ENCODE measurements around the gene VEZF1.
A peak's percentile ranks its signal among the peaks of the same experiment; 100 is the strongest.

The VEZF1 gene

DNA sequence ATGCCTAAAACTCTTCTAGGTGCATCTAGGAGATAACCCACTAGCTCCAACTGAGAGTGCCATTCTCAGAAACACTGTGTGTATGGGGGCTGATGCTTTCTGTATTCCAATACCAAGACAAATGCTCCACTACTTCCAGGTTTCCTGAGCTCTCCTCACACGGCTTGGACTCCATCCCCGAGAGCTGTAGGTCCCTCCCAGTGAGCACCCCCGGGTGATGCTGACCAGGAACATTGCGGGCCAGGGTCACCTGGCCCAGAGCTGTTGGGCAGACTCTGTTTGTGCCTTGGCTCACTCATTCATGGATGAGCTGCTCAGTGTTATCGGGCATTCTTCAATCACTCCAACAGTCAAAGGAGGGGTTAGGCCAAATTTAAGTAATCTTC lies 39.9 kb downstream of the VEZF1 start:
- TF ChIP-seq, protein P1, sequence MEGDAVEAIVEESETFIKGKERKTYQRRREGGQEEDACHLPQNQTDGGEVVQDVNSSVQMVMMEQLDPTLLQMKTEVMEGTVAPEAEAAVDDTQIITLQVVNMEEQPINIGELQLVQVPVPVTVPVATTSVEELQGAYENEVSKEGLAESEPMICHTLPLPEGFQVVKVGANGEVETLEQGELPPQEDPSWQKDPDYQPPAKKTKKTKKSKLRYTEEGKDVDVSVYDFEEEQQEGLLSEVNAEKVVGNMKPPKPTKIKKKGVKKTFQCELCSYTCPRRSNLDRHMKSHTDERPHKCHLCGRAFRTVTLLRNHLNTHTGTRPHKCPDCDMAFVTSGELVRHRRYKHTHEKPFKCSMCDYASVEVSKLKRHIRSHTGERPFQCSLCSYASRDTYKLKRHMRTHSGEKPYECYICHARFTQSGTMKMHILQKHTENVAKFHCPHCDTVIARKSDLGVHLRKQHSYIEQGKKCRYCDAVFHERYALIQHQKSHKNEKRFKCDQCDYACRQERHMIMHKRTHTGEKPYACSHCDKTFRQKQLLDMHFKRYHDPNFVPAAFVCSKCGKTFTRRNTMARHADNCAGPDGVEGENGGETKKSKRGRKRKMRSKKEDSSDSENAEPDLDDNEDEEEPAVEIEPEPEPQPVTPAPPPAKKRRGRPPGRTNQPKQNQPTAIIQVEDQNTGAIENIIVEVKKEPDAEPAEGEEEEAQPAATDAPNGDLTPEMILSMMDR (IDR thresholded peaks at IDR 0.05; ENCODE audit: low read length, missing control alignments) = no peak
- no peak for DNase-seq (ENCODE audit: low read depth)
- no peak overlapping the region for H3K4me3 ChIP-seq (replicated peaks; ENCODE audit: low read depth, low read length)

DNA sequence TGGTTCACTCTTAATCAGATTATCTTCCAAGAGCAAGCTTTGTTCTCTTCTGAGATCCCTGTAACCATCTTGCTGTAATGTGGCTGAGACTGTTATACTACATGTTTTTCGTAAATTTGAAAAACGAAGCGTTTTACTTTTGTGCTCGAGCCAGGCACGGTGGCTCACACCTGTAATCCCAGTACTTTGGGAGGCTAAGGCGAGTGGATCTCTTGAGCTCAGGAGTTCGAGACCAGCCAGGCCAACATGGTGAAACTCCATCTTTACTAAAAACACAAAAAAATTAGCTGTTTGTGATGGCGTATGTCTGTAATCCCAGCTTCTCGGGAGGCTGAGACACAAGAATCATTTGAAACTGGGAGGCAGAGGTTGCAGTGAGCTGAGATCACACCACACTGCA lies 40.7 kb downstream of the VEZF1 start:
- DNase-seq (ENCODE audit: low read depth) = no peak
- TF ChIP-seq, protein P1 (IDR thresholded peaks at IDR 0.05; ENCODE audit: low read length, missing control alignments) = no peak
- H3K4me3 ChIP-seq (replicated peaks; ENCODE audit: low read depth, low read length) = peak overlapping the region; percentile 45

DNA sequence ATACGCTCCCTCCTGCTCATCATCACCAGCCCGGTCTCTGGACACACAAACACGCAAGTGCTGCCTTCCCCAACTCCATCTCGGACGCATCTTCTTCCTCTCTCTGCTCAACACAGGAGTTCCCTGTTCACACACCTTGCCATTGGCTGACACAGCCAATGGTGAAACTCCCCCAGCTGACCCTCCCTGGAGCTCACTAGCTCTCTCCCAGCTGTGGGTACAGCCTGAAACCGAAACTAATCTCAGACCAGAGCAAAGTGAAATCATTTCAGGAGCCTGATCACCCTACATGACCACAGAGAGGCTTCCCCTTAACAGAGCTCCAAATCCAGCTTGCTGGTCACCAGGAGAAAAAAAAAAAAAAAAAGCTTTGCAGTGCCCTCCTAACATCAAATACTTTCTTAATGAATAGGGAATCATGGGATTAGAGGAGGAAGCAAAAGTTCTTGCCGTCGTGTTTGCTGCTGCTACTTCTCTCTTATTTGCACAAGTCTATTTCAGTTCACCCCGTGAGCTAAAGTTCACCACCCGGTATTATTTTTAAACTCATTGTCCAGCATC lies 41.2 kb downstream of the VEZF1 start:
- H3K4me3 ChIP-seq (replicated peaks; ENCODE audit: low read depth, low read length) = peak overlapping the region; percentile 45
- peak; percentile 62 for DNase-seq (ENCODE audit: low read depth)
- TF ChIP-seq, protein P1 (IDR thresholded peaks at IDR 0.05; ENCODE audit: low read length, missing control alignments) = no peak

DNA sequence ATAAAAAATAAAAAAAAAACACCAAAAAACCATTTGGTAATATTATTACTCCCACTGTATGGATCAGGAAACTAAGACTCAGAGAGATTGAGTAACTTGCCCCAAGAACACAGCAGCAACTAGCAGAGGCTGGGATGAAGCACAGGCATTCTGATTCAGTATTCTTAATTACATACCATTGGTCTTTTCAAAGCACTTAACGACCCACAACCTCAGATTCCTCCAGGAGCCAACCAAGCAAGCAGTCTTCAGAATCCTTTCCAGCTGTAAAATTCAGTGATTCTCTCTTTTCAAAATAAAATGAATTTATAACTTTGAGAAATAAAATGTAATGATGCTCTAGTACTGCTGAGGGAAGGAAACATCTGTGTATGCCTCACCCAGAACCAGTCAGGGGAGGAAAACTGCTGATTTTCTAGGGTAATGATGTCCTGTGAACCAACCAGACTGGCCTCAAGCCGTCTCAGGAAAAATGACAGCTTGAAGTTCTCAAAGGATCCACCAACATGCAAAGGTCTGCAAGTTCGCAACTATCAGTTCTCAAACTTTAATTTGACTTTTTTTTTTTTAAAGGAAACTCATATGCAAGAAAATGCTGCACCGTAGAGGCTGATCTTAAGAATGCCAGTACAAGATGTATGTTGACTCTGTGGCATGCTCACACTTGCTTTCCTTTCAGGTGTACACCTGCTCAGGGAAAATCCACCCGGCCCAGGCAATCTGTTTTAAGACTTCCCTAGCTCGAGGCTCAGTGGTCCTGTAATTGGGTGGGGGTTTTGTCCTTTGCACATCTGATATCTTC lies 41.9 kb downstream of the VEZF1 start:
- peak overlapping the region; percentile 45 for H3K4me3 ChIP-seq (replicated peaks; ENCODE audit: low read depth, low read length)
- TF ChIP-seq, protein P1 (IDR thresholded peaks at IDR 0.05; ENCODE audit: low read length, missing control alignments) = no peak
- DNase-seq (ENCODE audit: low read depth) = no peak

DNA sequence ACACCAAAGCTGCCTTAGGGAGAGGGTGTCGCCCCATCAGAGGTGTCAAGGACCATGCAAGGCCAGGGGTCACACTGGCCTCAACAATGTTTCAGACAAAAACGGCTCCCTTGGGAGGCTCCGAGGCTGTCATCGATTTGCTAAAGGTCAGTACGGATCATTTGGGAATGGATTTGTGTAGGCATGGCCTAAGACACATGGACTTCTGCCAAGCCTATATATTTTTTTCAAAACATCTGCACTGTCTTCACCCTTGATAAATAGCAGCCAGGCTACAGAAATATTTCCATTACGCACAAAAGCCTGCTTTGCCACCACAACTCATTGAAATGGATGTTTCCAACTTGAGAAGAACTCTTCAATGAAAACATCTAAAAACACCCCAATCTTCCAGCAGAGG lies 43.1 kb downstream of the VEZF1 start:
- no peak overlapping the region for H3K4me3 ChIP-seq (replicated peaks; ENCODE audit: low read depth, low read length)
- peak; percentile 16 for DNase-seq (ENCODE audit: low read depth)
- TF ChIP-seq, protein P1 (IDR thresholded peaks at IDR 0.05; ENCODE audit: low read length, missing control alignments) = no peak

DNA sequence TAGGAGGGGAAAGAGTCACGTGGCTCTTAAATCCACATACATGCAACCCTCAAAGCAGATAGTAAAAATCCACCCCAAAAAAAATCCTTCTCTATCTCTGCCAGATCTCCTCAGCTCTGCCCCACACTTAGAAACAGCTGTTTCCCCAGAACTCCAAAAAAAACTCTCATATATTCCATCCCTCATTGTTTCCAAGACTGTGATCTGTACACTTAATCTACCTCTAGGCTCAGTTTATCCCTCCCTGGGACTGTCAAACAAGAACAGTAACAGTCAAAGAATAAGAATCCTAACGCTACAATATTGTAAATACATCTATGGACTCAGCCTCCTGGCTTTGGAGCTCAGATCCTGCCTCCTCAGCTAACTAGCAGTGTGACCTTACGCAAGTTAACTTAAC lies 44.4 kb downstream of the VEZF1 start:
- H3K4me3 ChIP-seq (replicated peaks; ENCODE audit: low read depth, low read length) = no peak overlapping the region
- TF ChIP-seq, protein P1 (IDR thresholded peaks at IDR 0.05; ENCODE audit: low read length, missing control alignments) = no peak
- DNase-seq (ENCODE audit: low read depth) = no peak

DNA sequence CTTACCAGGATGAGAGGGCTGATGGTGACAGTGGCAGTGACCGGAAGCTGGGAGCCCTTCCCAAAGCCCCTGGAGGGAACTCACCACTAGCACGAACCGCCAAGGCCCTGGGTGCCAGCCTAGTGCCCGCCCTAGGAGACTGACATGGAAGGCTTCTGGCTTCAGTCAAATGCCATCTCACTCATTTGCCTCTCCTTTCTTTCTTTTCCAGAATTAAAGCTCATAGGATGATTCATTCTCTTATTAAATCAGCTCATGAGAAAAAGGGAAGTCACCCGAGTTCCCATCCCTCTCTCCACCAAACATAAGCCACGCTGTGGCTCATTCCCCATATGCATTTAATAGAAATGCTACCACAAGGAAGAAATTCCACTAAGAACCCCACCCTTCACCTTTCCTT lies 44.9 kb downstream of the VEZF1 start:
- no peak for DNase-seq (ENCODE audit: low read depth)

More for the DNA sequence above, 44.9 kb downstream of the VEZF1 start:
- TF ChIP-seq, protein P1 (IDR thresholded peaks at IDR 0.05; ENCODE audit: low read length, missing control alignments) = no peak
- H3K4me3 ChIP-seq (replicated peaks; ENCODE audit: low read depth, low read length) = no peak overlapping the region
